T follicular helper cell (primary cell): ENCODE measurements around the gene PRX.
"Not testable (repeated sequence)": the region's sequence is repeated elsewhere in the genome, so short reads cannot be mapped to it uniquely, and the experiment has no call there.

Source experiments
- DNase-seq: peaks from one replicate; pipeline ENCODE4 v3.0.0-alpha.2; 2020; ENCODE audit warnings: low read depth

Gene PRX

GRCh38 chr19:40416918-40417642, 3.9 kb upstream of the PRX start:
- no peak for DNase-seq

GRCh38 chr19:40415768-40416167, 2.6 kb upstream of the PRX start:
- no peak for DNase-seq

DNA sequence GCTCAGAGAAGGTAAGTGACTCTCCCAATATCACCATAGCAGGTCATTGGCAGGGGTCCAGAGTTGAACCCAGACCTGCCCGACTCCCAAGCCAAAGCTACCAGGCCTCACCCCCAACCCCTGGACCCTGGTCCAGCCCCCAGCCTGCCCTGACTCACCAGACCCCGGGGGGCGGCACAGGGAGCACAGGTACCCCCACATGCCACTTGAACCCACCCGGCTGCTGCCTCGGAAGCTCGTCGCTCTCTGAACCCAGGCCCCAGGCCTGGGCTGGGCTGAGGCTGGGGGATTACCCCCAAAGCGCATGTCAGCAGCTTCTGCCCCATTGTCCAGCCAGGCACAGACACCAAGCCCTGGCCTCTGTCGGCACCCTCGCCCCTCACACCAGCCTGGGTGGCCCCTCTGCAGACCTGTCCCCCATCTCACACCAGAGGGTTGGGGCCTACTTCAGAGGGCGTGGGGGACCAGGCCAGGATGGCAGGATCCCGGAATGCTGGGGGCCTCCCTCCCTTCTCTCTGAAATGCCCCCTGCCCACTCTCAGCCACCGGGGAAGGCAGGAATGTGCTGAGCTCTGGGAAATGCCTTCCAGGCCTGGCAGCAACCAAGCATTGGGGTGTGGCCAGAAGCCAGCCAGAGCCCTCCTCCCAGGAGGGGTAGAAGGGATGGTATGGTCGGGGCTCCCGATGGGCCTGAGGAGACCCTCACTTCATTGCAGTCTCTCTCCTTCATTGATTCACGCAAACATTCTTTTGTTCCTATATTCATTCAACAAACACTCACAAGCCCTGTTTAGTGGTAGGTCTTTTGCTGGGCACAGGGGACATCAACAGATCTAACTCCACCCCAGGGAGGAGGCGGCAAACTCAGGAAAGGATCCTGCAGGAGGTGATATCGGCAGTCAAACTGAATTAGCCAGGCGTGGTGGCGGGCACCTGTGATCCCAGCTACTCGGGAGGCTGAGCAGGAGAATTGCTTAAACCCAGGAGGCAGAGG, 1.7 kb upstream of the PRX start:
- DNase-seq, result no peak

GRCh38 chr19:40412866-40413265, 312 bp downstream of the PRX start:
- DNase-seq, result no peak

DNA sequence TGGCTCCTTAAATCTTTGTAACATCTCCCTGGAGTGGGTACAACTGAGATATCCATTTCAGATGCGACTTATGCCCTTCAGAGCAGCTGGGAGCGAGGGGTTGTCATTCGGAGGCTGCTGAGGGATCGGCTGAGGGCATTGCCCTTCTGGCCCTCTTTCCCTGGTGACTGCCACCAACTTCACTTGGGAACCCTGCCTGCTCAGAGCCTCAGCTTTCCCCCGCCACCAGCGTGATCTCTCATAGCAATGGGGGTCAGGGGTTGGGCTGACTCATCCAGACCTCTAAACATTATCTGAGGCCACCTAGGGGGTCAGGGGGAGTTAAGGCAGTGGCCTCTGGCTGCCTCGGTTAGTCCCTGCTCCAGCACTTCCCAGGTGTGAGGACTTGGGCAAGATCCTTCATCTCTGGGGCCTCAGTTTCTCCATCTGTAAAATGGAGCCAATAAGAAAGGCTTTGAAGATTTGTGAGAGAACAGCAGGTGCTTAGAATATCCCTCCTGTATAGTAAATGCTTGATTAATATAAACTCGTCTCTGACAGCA, 1.1 kb downstream of the PRX start:
- DNase-seq, result no peak

- no peak for DNase-seq
Observed at GRCh38 chr19:40411125-40411842, 1.9 kb downstream of the PRX start.

- no peak for DNase-seq
Observed at GRCh38 chr19:40410030-40410389, 3.2 kb downstream of the PRX start.

GRCh38 chr19:40408598-40408925, 4.6 kb downstream of the PRX start:
- DNase-seq, result not testable (repeated sequence)

- no peak for DNase-seq
Observed at GRCh38 chr19:40407714-40408597, 5.2 kb downstream of the PRX start.

- peak; percentile 66 for DNase-seq
Observed at GRCh38 chr19:40403262-40403984, 9.8 kb downstream of the PRX start.

DNA sequence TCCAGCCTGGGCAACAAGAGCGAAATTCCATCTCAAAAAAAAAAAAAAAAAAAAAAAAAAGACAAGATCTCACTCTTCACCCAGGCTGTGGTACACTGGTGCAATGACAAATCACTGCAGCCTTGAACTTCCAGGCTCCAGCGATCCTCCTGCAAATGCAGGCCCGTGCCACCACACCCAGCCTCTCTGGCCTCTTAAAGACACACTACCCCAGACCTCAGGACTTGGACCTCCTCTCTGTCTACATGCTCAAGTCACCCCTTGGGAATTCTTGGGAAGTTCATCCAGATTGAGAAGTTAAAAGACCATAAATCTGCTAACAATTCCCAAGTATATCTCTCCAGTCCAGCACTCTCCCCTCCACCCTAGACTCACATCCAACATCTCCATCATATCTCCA, 12.6 kb downstream of the PRX start:
- DNase-seq, result no peak

GRCh38 chr19:40398417-40399131, 14.6 kb downstream of the PRX start:
- DNase-seq, result peak; percentile 57

DNA sequence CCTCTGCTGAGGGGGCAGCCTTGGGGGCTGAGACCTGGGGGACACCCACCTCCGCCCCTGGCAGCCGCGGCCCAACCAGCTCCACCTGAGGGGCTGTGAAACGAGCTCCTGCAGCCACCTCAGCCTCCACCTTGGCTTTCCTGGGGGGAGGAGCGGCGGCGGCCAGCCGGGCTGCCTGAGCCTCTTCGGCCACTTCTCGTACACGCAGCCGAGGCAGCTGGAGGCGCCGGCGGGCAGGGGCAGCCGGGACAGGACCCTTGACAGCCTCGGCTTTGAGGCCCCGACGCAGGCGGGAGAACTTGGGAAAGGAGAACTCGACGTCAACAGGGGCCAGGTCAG, 15.6 kb downstream of the PRX start:
- no peak for DNase-seq

- DNase-seq, result no peak
Observed at GRCh38 chr19:40396886-40397567, 16.2 kb downstream of the PRX start.

- DNase-seq, result no peak
Observed at GRCh38 chr19:40395956-40396355, 17.2 kb downstream of the PRX start.

DNA sequence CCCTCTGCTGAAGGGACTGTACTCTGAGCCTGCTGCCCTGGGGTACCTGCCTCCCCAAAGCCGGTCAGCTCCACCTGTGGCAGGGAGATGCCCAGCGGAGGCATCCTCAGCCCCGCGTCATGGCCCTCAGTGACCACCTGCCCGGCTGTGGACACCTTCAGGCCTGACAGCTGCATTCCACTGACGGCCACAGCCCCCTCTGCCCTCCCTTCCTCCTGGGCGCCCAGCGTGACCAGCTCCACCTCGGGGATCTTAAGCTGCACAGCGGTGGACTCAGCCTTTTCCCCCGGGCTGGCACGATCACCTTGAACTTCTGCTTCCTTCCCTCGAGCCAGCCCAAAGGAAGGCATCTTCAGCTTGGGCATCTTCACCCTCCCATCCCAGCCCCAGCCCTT, 18.4 kb downstream of the PRX start:
- no peak for DNase-seq

DNA sequence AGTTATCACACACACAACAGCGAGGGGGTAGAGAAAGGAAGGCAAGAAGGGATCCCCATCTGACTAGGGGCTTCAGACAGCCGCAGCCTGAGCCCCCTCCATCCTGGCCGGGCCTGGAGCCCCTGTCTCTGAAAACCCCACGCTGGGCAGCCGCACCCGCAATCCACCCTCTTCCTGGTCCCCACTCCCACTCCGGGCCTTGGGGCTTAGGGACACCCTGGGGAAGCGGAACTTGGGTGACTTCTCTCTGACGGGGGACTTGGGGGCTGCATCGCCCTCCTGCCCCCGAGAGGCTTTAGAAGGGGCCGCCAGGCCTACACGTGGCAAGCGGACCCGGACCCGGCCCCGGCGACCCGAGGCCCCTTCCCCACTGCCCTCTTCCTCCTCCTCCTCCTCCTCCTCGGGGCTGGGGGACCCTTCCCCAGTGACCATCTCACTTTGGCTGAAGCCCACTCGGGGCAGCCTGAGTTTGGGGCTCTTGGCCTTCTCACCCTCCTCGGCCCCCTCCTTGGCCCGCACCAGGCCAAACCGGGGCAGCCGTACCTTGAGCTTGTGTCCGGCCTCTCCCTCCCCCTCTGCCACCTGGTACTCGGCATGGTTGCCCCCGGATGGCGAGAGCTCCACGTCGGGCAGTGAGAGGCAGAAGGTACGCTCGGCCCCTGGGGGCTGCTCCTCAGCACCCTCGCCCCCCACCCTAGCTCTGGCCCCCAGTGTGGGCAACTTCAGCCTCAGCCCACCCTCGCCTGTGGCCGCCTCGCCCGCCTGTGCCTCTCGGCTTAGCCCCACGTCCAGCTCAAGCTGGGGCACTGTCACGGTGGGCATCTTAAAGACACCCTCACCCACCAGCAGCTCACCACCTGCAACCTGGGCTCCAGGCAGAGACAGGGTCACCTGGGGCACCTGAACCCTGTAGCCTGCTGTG, 19.0 kb downstream of the PRX start:
- DNase-seq, result no peak

DNA sequence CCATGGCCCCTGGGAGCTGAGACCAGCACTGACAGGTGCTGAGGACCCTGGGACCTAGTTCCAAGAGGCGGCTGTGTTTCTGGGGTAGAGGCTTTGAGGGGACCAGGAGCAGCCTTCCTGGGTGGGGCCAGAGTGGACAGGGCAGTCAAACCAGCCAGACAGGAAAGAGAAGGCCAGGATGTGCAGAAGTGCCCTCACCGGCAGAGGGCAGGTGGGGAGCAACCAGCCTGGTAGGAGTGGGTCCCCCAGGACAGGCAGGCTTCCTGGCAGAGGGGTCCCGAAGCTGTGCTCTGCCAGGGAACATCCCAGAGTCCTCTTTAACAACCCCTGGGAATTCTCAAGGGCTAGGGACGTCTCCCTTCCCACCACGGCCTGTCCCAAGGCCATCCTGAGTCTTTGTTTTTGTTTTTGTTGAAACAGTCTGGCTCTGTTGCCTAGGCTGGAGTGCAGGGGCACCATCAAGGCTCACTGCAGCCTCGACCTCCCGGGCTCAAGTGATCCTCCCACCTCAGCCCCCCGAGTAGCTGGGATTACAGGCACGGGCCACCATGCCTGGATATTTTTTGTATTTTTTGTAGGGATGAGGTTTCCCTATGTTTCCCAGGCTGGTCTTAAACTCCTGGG, 20.2 kb downstream of the PRX start:
- no peak for DNase-seq
